DND-41 (cell line): ENCODE data around the gene NSUN2.

ENCODE experiments used
- ATAC-seq: fragments of 200-7000 bp; cut with Tn5 transposase; 3 replicates; pipeline ENCODE4 v1.9.1; 2021; ENCODE audit warnings: low read depth; ENCODE audit not compliant: insufficient read depth
- DNase-seq: peaks from one replicate; pipeline ENCODE4 v3.0.0-alpha.2; 2020
- H2AFZ ChIP-seq: 2 replicates; pipeline ENCODE4 v1.6.0; 2012; ENCODE audit warnings: low read depth, low read length
- H3K27ac ChIP-seq: 2 replicates; pipeline ENCODE4 v1.5.1; 2012; ENCODE audit warnings: low read length, inconsistent platforms
- H3K27me3 ChIP-seq: fragments of 200-600 bp; sonication (generic); 2 replicates; pipeline ENCODE4 v1.6.0; 2012; ENCODE audit warnings: low read length, mild to moderate bottlenecking, inconsistent platforms; ENCODE audit not compliant: insufficient read depth, poor library complexity
- H3K36me3 ChIP-seq: 2 replicates; pipeline ENCODE4 v1.5.1; 2012; ENCODE audit warnings: low read length, inconsistent platforms; ENCODE audit not compliant: insufficient read depth
- H3K4me1 ChIP-seq: 2 replicates; pipeline ENCODE4 v1.5.1; 2012; ENCODE audit warnings: mild to moderate bottlenecking, low read length; ENCODE audit not compliant: insufficient read depth
- H3K4me2 ChIP-seq: 2 replicates; pipeline ENCODE4 v1.6.0; 2012; ENCODE audit warnings: mild to moderate bottlenecking, moderate library complexity, low read length, inconsistent platforms; ENCODE audit not compliant: insufficient read depth
- H3K4me3 ChIP-seq, 2 experiments: fragments of 200-600 bp in 1 of 2; shearing (Covaris generic) in 1 of 2; 2 replicates each; pipeline ENCODE4 v1.5.1; 2012 to 2016; ENCODE audit warnings: inconsistent platforms in 2 of 2, low read length in 2 of 2, mild to moderate bottlenecking in 2 of 2, low read depth in 1 of 2, moderate library complexity in 1 of 2
- H3K79me2 ChIP-seq: 2 replicates; pipeline ENCODE4 v1.6.0; 2012; ENCODE audit warnings: low read length, inconsistent platforms; ENCODE audit not compliant: insufficient read depth
- H3K9ac ChIP-seq: 2 replicates; pipeline ENCODE4 v1.6.0; 2012; ENCODE audit warnings: low read depth, mild to moderate bottlenecking, inconsistent platforms, low read length, moderate library complexity
- H3K9me3 ChIP-seq: 2 replicates; pipeline ENCODE4 v1.5.1; 2012; ENCODE audit warnings: low read length, moderate library complexity, mild to moderate bottlenecking, inconsistent platforms; ENCODE audit not compliant: insufficient read depth, severe bottlenecking
- H4K20me1 ChIP-seq: 2 replicates; pipeline ENCODE4 v1.6.0; 2012; ENCODE audit warnings: low read length; ENCODE audit not compliant: insufficient read depth
- EZH2 ChIP-seq: IDR thresholded peaks from 3 replicates; pipeline ENCODE4 v1.6.1; 2012; ENCODE audit warnings: borderline replicate concordance, low read depth, mild to moderate bottlenecking, moderate library complexity, low read length, inconsistent platforms; ENCODE audit not compliant: severe bottlenecking
- TF ChIP-seq, protein P1 (sequence below): IDR thresholded peaks from 2 replicates; pipeline ENCODE4 v1.5.1; 2012; ENCODE audit warnings: borderline replicate concordance, low read length, moderate library complexity, mild to moderate bottlenecking; ENCODE audit not compliant: poor library complexity, severe bottlenecking; ENCODE audit errors: extremely low read depth

The NSUN2 gene

DNA sequence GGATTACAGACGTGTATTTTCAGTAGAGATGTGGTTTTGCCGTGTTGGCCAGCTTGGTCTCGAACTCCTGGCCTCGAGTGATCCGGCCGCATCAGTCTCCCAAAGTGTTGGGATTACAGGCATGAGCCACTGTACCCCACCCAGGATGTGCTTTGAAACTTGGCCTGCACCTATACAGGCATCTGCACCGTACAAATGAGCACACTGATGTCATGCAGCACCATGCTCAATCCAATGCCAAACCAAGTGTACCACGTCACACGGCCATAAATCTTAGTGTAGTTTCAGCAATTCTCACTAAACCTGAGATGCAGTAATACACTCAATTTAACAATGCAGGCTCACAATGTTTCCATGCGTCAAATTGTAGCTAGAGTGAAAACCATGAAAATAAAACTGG, 6.3 kb downstream of the NSUN2 start:
- Histone ChIP-seq H3K27ac (no peak overlapping the region), H3K36me3 (peaks cover 96% of the 10 kb centered on the region), H3K9ac (no peak overlapping the region)

DNA sequence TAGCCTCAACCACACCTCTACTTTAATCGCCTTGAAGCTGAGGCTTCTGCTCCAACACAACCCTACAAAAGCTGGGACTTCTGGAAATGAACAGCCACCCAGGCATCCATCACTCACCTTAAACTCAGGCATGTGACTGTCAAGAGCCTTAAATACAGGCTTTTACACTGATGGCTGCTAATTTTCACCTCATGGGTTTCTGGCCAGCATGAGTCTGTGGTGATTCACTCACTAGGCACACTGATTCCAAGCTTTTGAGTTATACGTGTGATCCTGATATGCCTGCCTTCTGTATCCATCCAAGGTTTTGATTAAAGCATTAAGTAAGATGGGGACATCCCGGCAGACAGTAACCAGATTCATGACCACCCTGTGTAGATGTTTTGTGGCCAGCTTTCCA, 8.9 kb downstream of the NSUN2 start:
- H4K20me1 ChIP-seq, result peaks cover 54% of the 10 kb centered on the region
- H3K36me3 ChIP-seq, result peaks cover 92% of the 10 kb centered on the region
- no peak overlapping the region for H3K4me2 ChIP-seq
- no peak overlapping the region for H3K4me3 ChIP-seq
- H3K9me3 ChIP-seq, result no peaks in the 10 kb centered on the region
- H3K4me1 ChIP-seq, result peaks cover 3% of the 10 kb centered on the region; the same call in 1 of the 2 replicates
- ATAC-seq, result no peak
- H3K79me2 ChIP-seq, result peaks cover 92% of the 10 kb centered on the region
- H3K27ac ChIP-seq, result no peak overlapping the region
- H3K9ac ChIP-seq, result no peak overlapping the region
- DNase-seq, result no peak
- no peaks in the 10 kb centered on the region for H3K27me3 ChIP-seq
- H2AFZ ChIP-seq, result no peak overlapping the region
- no peak for TF ChIP-seq EZH2
- TF ChIP-seq, protein P1, sequence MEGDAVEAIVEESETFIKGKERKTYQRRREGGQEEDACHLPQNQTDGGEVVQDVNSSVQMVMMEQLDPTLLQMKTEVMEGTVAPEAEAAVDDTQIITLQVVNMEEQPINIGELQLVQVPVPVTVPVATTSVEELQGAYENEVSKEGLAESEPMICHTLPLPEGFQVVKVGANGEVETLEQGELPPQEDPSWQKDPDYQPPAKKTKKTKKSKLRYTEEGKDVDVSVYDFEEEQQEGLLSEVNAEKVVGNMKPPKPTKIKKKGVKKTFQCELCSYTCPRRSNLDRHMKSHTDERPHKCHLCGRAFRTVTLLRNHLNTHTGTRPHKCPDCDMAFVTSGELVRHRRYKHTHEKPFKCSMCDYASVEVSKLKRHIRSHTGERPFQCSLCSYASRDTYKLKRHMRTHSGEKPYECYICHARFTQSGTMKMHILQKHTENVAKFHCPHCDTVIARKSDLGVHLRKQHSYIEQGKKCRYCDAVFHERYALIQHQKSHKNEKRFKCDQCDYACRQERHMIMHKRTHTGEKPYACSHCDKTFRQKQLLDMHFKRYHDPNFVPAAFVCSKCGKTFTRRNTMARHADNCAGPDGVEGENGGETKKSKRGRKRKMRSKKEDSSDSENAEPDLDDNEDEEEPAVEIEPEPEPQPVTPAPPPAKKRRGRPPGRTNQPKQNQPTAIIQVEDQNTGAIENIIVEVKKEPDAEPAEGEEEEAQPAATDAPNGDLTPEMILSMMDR, result no peak

More for the DNA sequence above, 6.3 kb downstream of the NSUN2 start:
- ATAC-seq, result no peak
- Histone ChIP-seq H3K4me3 (no peak overlapping the region), H3K9me3 (no peaks in the 10 kb centered on the region), H3K27me3 (no peaks in the 10 kb centered on the region), H3K4me2 (no peak overlapping the region), H3K4me1 (peaks cover 25% of the 10 kb centered on the region), H2AFZ (no peak overlapping the region), H4K20me1 (peaks cover 69% of the 10 kb centered on the region), H3K79me2 (peaks cover 99% of the 10 kb centered on the region)
- DNase-seq, result no peak
- TF ChIP-seq, protein P1, result no peak
- TF ChIP-seq EZH2, result no peak

DNA sequence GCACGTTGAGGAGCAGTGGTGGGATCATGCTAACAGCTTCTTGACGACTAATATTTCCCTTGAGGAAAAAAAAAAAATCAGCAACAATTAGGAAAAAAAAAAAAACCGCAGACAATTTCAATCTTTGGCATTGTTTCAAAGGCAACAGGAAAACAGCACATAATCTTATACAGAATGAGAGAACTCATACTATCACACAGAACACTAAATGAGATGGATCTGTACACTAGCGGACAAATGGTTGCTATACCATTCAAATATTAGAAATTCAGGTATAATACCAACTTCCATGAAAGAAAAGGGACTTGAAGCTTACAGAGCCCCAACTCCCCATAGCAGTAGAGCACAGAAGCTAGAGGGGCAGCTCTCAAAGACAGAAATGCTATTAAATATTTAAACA, 9.6 kb downstream of the NSUN2 start:
- no peaks in the 10 kb centered on the region for H3K9me3 ChIP-seq
- no peak overlapping the region for H3K4me3 ChIP-seq
- H3K79me2 ChIP-seq, result peaks cover 85% of the 10 kb centered on the region
- DNase-seq (no peak), ATAC-seq (no peak)
- peaks cover 52% of the 10 kb centered on the region for H4K20me1 ChIP-seq
- H3K36me3 ChIP-seq, result peaks cover 92% of the 10 kb centered on the region
- H3K9ac ChIP-seq, result no peak overlapping the region
- H3K4me2 ChIP-seq, result no peak overlapping the region
- no peak overlapping the region for H3K27ac ChIP-seq
- TF ChIP-seq EZH2, result no peak
- TF ChIP-seq, protein P1, result no peak
- H2AFZ ChIP-seq, result no peak overlapping the region
- no peaks in the 10 kb centered on the region for H3K4me1 ChIP-seq
- no peaks in the 10 kb centered on the region for H3K27me3 ChIP-seq

DNA sequence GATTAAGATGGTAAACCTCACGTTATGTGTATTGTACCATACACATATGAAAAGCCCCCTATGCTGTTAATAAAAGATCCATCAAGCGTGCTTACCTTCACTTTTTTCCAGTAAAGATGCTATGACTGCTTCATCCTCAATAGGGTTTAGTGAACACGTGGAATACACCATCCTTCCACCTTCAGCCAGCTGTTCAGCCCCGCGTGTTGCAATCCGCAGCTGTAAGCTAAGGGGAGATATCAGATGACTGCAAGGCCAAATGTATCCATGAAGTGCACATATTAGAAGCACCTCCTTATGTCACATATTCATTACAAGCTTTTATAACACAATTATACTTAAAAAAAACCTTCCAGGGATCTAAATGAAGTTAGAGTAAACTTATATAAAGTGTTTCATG, 16.2 kb downstream of the NSUN2 start:
- Histone ChIP-seq H2AFZ (no peak overlapping the region), H3K9ac (no peak overlapping the region), H3K4me1 (no peaks in the 10 kb centered on the region), H3K9me3 (no peaks in the 10 kb centered on the region), H3K36me3 (peaks cover 93% of the 10 kb centered on the region), H3K27me3 (no peaks in the 10 kb centered on the region), H3K4me2 (no peak overlapping the region), H3K4me3 (no peak overlapping the region), H3K27ac (no peak overlapping the region), H4K20me1 (peaks cover 60% of the 10 kb centered on the region), H3K79me2 (peaks cover 80% of the 10 kb centered on the region)
- ATAC-seq (no peak), DNase-seq (no peak)
- TF ChIP-seq, protein P1, result no peak
- TF ChIP-seq EZH2, result no peak
